HG03565 (cell line): Measurements from ENCODE around the gene MB21D2.
A peak's percentile ranks its signal among the peaks of the same experiment; 100 is the strongest.
"Not testable (repeated sequence)": the region's sequence is repeated elsewhere in the genome, so short reads cannot be mapped to it uniquely, and the experiment has no call there.

Experiments used
- ATAC-seq: cut with Tn5 transposase; IDR thresholded peaks from one replicate; pipeline ENCODE4 v1.9.1; 2021; ENCODE audit warnings: mild to moderate bottlenecking, moderate library complexity; ENCODE audit not compliant: unreplicated experiment

Gene MB21D2

DNA sequence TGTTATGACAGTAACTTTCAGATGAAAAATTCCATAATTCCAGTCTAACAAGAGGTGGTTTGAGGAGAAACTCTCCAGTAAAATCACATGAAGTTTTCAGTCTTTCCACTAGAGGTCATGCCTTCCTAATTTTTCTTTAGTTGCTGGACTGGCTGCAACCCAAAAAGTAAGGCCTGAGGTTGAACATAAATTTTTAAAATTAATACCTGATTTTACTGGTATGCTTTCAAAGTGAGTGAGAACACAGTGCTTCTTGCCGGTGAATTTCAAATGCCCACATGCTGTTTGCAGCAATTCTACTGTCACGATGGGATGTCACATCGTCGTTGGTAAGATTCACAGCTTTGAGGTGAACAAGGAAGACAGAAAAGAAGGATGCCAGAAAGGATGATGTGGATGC is 101.3 kb downstream of the MB21D2 start:
- ATAC-seq, result no peak

DNA sequence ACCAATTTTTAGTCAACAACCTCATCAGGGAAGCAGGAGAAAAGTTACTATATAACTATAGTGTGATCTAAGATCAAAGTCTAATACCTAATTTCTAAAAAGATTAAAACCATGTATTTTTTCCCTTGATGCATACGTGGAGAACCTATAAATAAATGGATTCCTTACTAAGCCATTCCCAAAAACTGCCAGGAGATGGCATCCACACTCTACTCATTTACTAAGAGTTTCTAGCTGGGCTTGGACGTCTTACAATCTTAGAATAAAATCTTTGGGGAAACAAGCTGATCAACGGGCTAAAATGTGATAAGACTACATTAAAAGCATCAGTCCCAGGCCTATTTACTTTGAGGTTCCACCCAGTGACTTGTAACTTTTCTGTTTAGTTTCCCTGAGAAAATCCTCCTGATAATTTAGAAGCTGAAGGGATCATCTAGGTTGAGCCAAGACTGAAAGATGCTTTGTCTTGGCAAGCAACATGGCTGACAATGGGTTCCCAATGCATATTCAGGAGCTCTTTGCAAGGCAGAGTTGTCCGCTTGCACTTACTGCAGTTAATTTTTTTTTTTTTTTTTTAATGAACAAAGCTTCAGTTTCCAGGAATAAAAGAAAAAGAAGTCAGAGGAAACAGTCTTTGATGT is 104.8 kb downstream of the MB21D2 start:
- no peak for ATAC-seq

DNA sequence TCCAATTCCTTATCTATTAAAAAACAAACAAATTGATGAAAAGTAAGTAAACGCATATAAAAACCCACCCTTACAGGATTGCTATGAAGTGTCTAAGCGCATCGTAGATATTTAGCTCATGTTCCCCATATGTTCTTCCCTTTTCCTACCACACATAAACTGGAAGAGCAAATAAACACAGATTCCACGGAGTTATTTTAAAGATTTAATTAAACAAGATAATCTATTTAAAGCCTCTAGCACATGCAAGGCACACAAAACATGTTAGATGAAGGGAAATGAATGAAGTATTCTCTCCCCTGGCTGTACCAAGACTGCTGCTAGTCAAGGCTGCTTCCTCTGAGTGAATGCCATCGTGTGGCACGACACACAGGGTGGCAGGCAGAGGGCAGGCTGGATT is 111.9 kb downstream of the MB21D2 start:
- ATAC-seq, result no peak

DNA sequence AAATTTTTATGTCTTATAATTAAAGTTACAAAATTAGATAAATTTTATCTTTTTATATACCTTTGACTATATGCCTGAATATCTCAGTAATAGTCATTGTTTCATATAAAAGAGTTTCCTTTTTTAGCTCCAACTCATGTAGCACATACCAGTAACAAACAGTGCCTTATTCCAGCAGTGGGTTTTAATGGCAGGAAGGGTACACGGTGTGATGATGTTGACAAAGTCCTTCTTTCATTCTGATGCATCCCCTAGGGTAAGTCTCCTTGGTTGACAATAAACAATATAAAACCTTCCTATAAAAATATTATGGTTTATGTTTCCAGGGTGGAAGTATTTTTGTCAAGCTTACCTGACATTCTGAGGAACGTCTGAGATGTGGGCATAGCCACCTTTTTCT is 113.2 kb downstream of the MB21D2 start:
- no peak for ATAC-seq

- peak; percentile 69 for ATAC-seq
These were observed 114.4 kb downstream of the MB21D2 start for GRCh38 chr3:192802957-192803899.

GRCh38 chr3:192801985-192802384 is 115.7 kb downstream of the MB21D2 start:
- no peak for ATAC-seq

GRCh38 chr3:192799721-192800120 is 117.9 kb downstream of the MB21D2 start:
- ATAC-seq, result no peak

- no peak for ATAC-seq
These were observed 122.6 kb downstream of the MB21D2 start for GRCh38 chr3:192795021-192795420.

GRCh38 chr3:192794216-192794615 is 123.4 kb downstream of the MB21D2 start:
- no peak for ATAC-seq

- not testable (repeated sequence) for ATAC-seq
These were observed 128.7 kb downstream of the MB21D2 start for GRCh38 chr3:192788816-192789515.

DNA sequence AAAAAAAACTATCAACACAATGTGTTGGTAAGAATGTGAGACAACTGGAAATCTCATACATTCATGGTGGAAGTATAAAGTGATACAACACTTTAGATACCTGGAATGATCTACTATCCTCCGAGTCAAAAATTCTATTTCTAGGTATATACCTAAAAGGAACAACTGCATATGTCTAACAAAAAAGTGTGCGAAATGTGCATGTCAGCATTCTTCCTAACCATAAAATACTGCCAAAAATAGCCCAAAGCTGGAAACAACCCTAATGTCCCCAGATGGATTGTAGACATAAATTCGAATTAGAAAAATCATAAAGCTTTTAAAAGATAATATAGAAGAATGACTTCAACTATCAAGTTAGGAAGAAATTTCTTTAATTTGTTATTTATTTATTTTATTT is 139.1 kb downstream of the MB21D2 start:
- no peak for ATAC-seq

DNA sequence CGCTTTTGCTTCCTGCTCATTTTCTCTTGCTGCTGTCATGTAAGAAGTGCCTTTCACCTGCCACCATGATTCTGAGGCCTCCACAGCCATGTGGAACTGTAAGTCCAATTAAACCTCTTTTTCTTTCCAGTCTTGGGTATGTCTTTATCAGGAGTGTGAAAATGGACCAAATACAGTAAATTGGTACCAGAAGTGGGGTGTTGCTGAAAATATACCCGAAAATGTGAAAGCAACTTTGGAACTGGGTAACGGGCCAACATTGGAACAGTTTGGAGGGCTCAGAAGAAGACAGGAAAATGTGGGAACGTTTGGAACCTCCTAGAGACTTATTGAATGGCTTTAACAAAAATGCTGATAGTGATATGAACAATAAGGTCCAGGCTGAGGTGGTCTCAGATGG is 143.3 kb downstream of the MB21D2 start:
- ATAC-seq, result not testable (repeated sequence)

- ATAC-seq, result peak; percentile 74
These were observed 145.3 kb downstream of the MB21D2 start for GRCh38 chr3:192772240-192772894.

DNA sequence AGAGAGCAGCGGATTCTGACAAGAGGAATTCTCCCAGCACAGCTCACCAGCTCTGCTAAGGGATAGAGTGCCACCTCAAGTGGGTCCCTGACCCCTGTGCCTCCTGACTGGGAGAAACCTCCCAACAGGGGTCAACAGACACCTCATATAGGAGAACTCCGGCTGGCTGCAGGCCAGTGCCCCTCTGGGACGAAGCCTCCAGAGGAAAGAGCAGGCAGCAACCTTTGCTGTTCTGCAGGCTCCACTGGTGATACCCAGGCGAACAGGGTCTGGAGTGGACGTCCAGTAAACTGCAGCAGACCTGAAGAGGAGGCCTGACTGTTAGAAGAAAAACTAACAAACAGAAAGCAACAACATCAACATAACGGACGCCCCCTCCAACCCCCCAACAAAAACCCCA is 159.0 kb downstream of the MB21D2 start:
- ATAC-seq, result no peak

- ATAC-seq, result no peak
These were observed 166.5 kb downstream of the MB21D2 start for GRCh38 chr3:192751148-192751547.

DNA sequence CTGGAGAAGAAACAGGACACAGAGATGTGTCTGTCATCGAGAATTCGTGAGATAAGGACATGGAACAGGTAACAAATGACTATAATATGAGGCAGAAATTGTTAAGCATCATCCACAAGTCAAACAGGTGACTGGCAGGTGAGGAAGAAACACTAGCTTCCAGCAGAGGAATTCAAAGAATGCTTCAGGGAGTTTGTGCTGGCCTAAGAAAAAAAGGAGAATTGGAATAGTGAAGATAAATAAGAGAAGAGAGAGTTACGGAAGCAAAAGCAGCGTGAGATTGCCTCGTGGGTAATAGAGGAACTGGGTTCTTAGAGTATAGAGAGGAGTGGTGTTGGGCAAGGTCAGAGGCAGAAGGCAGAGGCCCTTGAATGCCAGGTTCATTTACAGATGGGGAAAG is 167.5 kb downstream of the MB21D2 start:
- no peak for ATAC-seq

GRCh38 chr3:192747746-192748145 is 169.9 kb downstream of the MB21D2 start:
- ATAC-seq, result no peak

DNA sequence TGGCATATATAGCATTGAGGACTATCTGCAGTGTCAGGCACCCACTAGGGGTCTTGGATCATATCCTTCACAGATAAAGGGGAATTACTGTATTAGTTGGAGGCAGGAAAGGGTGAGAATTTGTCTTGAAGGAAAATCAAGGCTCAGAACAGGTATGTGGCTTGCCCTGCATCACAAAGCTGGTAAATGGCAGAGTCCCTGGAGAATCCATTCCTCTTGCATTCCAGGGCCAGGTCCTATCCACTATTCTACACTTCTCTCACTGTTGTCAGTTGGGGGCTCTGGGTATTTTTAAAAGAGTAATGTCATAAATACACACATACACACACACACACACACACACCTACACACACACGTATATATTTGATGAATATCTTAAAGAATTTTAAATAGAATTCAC is 170.5 kb downstream of the MB21D2 start:
- ATAC-seq, result no peak
